ENCODE data around the gene UNC13C.

UNC13C gene

DNA sequence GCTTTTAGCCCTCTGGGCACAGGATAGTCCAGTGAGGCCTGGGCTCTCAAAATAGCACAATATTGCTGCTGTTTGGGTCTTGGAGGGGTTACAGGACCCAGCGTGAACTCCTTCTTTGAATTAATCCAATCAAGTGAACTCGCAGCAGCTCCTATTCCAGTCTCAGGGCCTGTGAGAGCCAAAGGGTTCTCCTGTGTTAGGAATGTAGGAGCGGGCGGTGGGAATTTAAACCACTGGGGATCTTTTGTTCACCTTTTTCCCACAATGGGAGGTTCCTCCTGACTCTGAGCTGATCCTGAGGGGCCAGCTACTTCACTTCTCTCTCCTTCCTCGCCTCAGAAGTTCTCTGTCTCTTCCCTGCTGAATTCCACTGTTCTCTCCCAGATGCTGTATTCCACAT is 504.0 kb downstream of the UNC13C start:
- no peak for DNase-seq (ENCODE audit: low spot score)

DNA sequence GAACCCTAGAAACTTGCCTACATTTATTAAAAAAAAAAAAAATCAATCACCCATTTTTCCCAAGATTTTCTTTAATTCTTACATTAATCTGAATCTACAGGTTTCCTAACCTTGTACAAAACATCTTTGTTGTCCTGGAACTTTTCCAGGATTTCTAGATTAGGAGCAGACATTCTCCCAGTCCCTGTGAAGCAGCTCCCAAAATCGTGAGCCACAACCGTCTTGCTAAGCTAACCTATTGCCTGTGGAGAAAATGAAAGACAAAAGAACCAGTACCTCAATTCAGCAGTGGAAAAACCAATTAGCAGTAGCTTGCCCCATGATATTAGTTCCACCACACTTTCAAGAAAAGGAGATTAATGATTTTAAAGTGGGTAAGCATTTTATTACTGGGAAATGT is 522.1 kb downstream of the UNC13C start:
- DNase-seq (ENCODE audit: low spot score), result no peak

DNA sequence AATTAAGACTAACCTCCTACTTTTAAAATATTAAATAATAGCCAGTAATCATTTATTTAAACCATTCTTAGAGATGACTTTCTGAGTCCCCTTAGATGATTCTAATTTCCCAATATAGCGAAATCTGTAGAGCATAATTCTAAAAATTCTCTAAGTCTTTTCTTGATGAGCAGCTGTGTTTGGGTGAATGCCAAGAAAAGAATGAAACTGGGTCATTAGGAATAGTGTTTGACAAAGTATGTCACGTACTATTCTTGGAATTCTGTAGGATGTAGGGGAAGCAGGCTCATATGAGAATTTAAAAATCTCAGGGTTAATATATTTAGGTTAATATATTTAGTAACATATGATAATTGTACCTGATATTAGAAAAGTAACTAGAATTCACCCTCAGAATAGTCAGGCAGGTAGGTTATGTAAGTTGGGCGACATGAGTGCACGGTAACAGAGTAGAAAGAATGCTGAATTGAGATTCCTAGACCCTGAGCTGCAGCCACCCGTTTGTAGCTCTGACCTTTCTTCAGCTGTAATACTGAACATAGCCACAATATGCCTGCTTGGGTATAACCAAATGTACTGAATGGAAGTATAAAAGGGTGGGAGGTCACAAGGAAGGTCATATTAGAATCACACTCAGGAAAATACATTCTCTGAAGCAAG is 524.3 kb downstream of the UNC13C start:
- peak; percentile 1 for DNase-seq (ENCODE audit: low spot score)

DNA sequence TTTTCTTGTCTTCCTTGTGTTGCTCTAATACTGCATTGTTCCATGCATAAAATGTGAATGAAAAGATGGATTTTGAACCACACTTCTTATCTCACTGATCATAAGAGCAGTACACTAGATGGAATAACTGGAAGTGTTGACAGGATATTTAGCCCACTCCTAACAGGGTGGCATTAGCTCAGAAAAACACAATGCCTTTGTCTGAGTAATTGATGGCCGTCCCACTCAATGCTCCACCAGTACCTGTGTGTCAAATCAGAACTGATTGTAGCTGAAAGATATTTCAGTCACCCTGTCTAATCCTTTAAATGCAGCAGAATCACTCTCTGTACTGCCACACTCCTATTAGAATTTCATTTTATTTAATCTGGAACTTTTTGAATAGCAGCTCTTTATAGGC is 526.5 kb downstream of the UNC13C start:
- no peak for DNase-seq (ENCODE audit: low spot score)

DNA sequence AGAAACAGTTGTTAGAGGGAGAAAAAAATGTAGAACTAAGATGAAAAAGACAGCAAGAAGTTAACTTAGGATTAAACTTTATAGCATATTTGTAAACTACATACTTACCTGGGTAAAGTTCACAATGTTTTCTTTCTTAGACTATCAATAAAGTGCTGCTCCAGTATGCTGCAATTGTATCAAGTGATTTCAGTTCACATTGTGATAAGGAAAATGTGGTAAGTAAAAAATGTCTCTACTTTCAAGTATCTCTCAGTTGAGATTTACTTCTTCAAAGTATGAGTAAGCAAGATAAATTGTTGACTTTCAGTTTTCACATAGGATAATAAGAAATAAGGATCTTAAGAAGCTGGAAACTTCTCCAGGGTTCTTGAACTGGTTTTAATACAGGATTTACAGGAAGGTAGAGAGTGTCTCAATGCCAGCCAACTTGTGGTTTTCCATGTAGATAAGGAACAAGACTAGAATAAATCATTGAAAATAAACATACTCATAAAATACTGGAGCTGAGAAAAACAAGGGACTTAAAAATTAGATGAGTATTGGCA is 528.8 kb downstream of the UNC13C start:
- no peak for DNase-seq (ENCODE audit: low spot score)

DNA sequence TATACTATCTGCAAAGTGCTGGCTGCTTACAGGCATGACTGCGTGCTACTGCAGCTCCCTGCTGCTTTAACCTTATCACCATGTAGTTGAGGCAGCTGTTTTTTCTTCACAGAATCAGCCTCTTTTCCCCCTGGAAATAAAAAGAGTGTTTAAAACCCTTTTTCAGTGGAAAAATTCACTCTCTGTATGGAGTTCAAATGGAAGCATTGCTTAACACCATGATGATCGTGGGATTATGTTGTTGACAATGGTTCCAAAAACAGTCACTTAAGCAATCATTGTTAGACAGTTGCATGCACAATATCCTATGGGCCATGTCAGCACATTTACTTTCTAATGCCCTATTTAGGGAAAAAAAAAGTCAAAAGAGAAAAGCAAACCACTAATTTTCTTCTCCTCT is 536.4 kb downstream of the UNC13C start:
- no peak for DNase-seq (ENCODE audit: low spot score)

DNA sequence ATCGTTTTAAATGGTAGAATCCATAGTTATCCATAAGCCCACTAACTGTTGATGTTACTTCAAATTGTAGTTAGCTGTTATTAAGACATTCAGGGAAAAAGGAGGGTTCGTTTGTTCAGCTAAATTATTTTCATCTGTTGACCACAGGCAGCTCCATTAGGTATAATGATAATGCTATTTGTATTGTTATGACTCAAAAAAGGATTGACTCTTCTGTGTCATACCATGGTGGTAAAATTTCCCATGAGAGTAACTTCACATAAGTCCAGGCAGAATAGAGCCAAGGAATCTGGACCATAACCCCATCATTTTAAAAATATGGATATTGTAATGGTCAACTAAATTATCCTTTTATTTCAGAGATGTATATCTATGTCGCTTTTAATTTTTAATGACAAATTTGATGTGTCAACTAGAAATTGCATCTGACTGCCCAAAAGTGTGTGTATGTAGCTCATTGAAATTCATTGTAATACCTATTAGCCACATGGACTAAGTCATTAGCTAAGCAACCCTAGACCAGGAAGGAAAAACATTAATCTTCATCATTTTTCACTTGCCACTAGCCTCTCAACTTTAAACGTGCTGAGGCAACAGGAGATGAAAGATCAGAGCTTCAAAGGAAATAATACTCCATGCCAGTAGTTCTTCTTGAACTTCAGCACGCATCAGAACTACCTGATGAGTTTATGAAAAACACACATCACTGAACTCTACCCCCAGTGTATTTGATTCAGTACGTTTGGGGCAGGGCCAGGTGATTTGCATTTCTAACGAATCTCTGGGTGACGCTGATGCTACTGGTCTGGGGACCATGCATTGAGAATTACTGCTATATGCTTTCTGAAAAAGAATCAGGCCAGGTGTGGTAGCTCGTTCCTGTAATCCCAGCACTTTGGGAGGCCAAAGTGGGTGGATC is 537.7 kb downstream of the UNC13C start:
- no peak for DNase-seq (ENCODE audit: low spot score)

DNA sequence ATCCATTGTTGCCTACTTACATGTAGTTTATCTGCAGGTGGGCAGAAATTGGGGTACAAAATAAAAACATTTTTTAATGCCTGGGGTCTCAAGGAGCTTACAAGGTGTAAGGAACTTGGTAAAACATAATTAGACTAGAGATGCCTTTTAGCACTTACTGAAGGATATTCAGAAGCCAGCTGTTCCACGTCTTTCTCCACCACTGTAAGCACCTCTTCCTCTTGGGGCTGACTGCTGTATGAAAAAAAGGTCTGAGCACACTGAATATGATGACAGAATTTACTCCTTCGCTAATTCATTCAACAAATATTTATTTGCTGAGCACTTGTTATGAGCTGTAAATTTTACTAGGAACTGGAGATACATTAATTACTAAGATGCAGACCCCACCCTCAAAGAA is 539.1 kb downstream of the UNC13C start:
- DNase-seq (ENCODE audit: low spot score), result no peak

DNA sequence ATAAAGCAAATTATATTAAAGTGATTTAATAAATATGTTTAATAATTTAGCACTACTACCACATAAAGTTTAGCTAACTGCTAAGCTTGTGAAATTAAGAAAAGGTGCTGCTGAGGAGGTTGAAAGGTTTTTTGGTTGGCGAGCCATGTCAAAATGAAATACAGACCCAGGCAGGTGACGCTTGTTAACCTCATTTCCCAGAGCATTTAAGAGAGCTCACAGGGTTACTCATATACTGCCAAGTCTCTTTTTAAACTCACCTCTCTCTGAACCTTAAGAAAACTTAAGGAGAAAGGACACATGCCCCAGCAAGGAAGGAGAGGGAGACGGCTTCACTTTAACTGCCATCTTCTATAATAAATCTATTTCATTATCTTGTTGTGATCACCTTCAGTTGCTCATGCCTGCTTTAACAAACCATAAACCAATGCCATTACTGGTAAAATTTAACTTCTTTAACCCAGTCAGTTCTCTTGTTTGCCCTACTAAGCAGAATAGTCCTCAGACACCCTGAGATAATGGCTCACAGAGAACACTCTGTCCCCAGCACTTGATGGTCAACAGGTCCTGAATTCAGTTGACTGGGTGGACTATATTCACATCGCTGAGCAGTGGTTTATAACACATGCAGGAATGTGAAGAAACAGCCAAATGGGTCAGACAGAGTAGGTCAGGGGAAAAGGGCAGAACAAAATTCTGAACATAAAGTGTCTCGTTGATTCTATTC is 540.1 kb downstream of the UNC13C start:
- peak; percentile 6 for DNase-seq (ENCODE audit: low spot score)

DNA sequence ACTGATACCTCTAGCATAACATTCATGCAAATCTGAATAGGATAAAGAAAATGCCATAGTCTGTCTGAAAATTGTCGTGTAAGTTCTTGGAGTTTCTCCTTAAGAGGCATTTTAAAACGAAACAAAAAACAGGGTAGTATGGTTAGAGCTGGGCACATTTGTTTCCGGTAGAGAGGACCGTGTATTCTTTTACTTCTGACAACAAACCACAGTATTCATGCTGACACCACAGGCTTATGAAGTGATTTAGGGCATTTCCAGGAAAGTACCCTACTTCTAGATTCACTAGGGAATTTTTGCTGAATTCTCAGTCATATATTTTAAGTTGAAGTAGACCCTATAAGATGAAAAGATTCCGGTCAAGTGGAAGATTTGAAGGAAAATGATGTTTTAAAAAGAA is 541.3 kb downstream of the UNC13C start:
- DNase-seq (ENCODE audit: low spot score), result no peak

DNA sequence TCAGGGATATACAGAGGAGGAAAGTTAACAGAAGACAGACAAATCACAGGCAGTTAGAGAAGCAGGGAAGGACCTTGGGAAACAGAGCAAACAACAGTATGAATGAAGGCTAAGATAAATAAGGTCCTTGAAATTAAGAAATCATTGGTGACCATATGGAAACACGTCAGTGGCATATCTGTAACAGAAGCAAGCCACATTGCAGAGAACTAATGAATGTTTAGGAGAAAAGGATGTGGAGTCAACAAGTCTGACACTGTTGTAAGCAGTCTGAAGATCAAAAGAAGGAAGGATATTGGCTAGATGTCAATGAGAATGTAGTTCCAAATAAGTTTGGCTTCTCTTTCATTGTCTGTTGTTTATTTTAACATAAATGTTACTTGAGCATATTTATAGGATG is 542.4 kb downstream of the UNC13C start:
- DNase-seq (ENCODE audit: low spot score), result no peak

DNA sequence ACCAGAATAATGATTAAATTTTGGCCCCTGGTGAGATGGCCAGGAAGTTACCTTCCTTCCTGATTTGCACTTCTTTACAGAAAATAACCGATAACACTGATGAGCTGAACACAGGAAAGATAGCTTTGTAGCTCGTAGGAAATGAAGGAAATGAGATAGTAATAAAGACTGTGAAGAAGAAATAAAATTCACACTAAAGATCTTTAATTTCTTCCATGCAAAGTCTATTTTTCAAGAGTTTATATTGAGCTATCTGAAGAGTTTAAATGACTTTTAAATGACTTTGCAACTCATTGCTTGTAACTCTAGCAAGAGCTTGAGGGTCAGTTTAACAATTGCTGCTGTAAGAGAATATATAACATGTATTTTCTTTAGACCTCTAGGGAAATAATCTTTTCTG is 543.0 kb downstream of the UNC13C start:
- DNase-seq (ENCODE audit: low spot score), result no peak

DNA sequence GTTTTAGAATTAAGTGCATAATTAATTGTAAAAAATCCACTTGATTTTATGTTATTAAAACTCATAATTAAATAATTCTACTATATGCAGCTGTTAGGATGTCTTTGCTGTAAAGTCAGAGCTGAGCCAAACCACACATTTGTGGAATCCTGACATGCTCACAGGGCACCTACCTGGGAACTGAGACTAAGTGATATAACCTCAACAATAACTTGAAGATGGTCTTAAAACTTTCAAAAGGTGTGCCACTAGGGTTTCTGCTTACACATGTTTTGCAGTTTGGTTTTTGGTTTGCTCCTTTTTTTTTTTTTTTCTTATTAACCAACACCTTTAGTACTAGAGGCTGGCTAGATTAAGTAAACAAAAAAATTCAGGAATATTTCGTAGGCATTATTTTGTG is 549.8 kb downstream of the UNC13C start:
- no peak for DNase-seq (ENCODE audit: low spot score)

DNA sequence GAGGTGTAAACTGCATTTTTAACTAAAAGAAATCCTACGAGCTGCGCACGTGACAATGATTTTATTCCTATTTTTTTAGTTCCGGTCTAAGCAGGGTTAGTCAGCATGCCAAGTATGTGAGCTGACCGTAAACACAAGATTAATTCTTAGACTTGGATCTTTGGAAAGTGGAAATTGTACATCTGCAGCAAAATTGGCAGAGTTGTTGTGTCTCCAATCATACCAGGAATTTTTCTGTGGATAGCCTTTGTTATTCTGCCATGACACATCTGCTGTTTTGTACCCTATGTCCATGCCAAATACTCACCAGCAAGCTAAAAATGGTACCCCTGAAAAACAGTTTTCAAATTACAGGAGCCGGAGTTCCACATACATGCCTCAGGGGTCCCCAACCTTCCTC is 562.5 kb downstream of the UNC13C start:
- peak; percentile 2 for DNase-seq (ENCODE audit: low spot score)

DNA sequence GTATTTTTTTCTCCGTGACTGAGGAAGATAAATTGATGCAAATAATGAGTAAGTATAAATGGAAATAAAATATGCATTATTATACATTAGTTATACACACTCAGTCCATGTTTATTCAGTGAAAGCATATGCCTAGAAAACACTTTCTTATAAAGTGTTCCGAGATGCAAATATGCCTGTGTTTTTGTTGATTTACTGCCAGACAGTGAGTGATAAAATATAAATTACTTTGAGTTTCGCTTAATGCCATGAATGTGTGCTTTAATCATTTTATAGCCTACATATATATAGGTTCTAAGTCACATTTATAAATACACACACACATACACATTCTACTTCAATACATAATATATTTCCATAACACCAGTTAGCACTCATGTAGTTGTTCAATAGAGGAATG is 569.2 kb downstream of the UNC13C start:
- DNase-seq (ENCODE audit: low spot score), result no peak

DNA sequence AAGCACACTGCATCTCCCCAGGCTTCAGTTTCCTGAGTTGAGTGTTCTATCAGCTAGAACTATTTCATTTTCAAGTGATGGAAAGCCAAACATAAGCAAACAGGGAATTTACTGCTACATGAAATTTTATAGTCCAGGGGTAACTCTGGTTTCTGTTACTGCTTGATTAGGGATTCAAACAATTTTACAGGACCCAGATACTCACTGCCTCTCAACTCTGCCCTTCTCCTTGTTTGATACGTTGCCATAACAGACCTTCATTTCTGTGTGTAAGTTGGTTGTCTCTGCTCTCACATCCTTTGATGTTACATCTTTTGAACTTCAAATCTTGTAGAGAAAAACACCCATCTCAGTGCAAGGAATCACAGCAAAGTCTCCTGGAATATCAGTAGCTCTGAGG is 572.7 kb downstream of the UNC13C start:
- DNase-seq (ENCODE audit: low spot score), result no peak

DNA sequence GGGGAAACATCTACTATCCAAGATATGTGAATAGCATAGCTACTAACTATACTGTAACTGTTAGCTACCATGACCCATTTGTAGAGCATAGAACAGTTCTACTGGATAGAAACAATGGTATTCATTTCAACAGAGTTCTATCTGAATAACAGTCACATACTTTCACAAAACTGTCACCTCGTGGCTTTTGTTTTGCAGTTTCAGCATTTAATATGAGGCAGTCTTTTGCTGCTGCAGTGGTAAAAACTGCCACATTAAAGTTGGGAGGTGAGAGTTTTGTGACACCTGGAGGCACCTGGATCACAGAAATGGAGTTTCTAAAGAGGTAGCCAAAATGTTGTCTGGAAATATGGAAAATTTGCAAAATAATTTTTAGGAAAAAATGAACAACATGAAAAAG is 578.0 kb downstream of the UNC13C start:
- no peak for DNase-seq (ENCODE audit: low spot score)

DNA sequence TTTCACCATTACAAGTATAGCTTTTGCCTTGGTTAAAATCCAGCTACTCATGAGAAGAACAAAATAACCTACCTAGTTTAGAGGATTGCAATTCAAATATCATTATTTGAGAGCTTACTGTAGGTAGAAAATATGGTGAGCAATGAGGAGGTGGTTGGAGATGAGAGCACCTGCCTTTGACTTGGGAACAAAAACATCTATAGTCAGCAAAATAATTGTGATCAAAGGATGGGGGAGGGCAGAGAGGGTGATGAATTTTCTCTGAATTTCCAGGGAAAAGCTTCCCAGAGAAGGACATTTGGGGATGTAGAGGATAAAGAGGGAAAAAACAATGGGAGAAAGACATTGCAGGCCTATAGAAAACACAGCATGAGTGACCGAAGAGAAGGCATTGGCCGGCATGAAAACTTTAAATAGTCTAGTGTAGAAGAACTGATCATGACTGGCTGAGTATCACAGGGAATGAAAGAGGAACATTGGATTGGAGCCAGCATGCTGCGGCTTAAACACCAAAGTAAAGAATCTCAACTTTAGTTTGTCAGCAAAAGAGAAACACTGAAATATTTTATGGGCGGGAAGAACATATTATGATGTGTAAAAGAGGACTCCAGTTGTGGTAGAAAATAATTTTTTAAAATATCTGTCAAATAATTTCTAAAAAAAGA is 581.3 kb downstream of the UNC13C start:
- no peak for DNase-seq (ENCODE audit: low spot score)

DNA sequence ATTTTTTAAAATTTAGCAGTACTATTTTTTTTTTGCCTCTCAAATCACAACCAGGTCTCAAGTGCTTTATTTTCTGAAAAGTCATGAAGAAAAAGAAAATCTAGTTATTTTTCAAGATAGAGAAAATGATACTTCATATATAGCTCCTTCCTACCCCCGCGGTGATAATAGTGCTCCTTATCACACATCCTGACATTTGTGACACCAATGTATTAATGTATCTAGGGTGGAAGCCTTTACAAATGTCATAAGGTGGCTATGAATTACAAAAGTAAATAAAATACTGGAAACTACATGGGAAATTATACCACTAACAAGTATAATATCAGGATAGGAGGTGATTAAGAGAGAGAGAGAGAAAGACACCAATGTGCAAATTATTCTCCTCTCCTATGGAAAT is 582.2 kb downstream of the UNC13C start:
- DNase-seq (ENCODE audit: low spot score), result no peak

DNA sequence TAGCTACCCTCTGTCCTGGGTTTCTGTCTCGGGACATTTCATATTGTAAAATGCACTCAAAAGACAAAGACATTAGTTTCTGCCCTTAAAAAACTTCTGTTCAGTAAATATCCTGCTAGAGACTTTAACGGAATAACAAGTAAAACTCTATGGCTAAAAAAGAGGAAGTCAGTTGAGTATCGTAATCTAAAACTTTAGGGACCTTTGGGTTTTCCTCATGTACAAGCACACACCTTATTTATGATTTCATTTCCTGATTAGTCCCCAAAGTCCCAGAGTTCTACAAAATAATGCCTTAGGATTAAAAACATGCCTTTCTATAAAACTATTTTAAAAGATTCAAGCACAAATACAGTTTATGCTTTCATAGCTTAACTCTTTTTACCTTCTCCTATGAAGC is 585.9 kb downstream of the UNC13C start:
- DNase-seq (ENCODE audit: low spot score), result no peak

DNA sequence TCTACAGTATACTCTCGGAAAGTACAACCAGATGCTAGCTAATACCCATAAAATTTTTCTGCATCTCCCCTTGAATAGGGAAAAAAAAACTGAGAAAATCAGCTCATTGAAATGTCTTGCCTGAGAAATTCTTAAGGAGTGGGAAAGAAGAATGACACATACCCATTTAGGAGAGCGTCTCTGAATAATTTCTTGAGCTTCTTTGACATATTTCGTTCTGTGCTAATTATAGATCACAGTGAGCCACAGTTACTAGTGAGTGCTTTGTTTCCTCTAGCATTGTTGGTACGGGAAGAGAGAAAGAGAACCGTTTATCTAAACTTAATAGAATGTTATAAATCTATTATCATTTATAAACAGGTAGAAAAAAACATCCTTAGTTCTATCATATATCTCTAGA is 588.4 kb downstream of the UNC13C start:
- no peak for DNase-seq (ENCODE audit: low spot score)

DNA sequence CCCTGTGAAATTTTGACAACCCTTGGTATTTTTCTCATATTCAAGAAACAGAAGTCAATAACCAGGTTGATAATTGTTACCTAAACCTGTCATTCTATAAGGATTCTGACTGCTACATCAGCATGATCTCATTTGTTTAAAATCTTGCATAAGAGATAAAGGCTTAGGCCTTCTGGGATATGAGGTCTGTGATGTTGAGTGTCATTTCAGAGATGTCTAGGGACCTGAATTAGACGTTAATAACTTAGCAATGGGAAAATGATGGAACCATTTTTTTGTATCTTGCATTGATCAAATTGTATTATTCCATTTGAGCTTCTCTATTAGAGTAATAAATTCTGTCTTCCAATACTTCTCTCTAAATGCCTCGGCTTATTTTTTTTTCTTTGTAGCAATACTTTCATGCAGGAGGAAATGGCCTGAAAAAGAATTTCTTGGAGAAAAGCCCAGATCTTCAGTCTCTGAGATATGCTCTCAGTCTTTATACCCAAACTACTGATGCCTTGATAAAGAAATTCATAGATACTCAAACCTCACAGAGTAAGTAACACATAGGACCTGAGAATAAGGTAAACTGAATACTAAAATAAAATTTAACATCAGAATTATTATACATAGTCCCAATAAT is 589.3 kb downstream of the UNC13C start:
- DNase-seq (ENCODE audit: low spot score), result no peak
